ENCODE results near the gene PXDC1. TPM values are rescaled to one million over a fixed set of nuclear protein-coding genes. Genes with fewer than 3 reads are reported as not detected.

Gene PXDC1
- total RNA-seq, 1 experiment from 2014 or later, result 96.4 TPM

GRCh38 chr6:3789018-3789895 is 37.7 kb upstream of the PXDC1 start:
- Histone ChIP-seq H3K4me3 (no peak overlapping the region), H3K4me1 (replicated peaks) (peaks cover 14% of the 10 kb centered on the region), H3K36me3 (no peaks in the 10 kb centered on the region), H3K27ac (no peak overlapping the region), H3K27me3 (replicated peaks) (no peaks in the 10 kb centered on the region), H3K9me3 (replicated peaks) (no peaks in the 10 kb centered on the region)
- no peak for DNase-seq (ENCODE audit: low read depth in 1 of 2, low spot score in 2 of 2)

- Histone ChIP-seq H3K27ac (no peak overlapping the region), H3K9me3 (replicated peaks) (no peaks in the 10 kb centered on the region), H3K4me1 (replicated peaks) (peaks cover 8% of the 10 kb centered on the region), H3K27me3 (replicated peaks) (no peaks in the 10 kb centered on the region), H3K36me3 (no peaks in the 10 kb centered on the region), H3K4me3 (no peak overlapping the region)
- DNase-seq (ENCODE audit: low read depth in 1 of 2, low spot score in 2 of 2), result no peak
Measured at GRCh38 chr6:3788408-3789017, 37.0 kb upstream of the PXDC1 start.

- no peak overlapping the region for H3K4me3 ChIP-seq
- H3K27me3 ChIP-seq (replicated peaks), result no peaks in the 10 kb centered on the region
- no peak for DNase-seq (ENCODE audit: low read depth in 1 of 2, low spot score in 2 of 2)
- H3K36me3 ChIP-seq, result no peaks in the 10 kb centered on the region
- no peaks in the 10 kb centered on the region for H3K9me3 ChIP-seq (replicated peaks)
- H3K4me1 ChIP-seq (replicated peaks), result no peaks in the 10 kb centered on the region
- no peak overlapping the region for H3K27ac ChIP-seq
Measured at GRCh38 chr6:3786141-3786540, 34.6 kb upstream of the PXDC1 start.

- H3K4me3 ChIP-seq, result no peak overlapping the region
- H3K9me3 ChIP-seq (replicated peaks), result no peaks in the 10 kb centered on the region
- H3K27me3 ChIP-seq (replicated peaks), result no peaks in the 10 kb centered on the region
- no peaks in the 10 kb centered on the region for H3K36me3 ChIP-seq
- no peak overlapping the region for H3K27ac ChIP-seq
- no peaks in the 10 kb centered on the region for H3K4me1 ChIP-seq (replicated peaks)
- DNase-seq (ENCODE audit: low read depth in 1 of 2, low spot score in 2 of 2), result no peak
Measured at GRCh38 chr6:3785745-3786098, 34.2 kb upstream of the PXDC1 start.

GRCh38 chr6:3784885-3785744 is 33.6 kb upstream of the PXDC1 start:
- no peaks in the 10 kb centered on the region for H3K27me3 ChIP-seq (replicated peaks)
- H3K4me3 ChIP-seq, result no peak overlapping the region
- no peaks in the 10 kb centered on the region for H3K36me3 ChIP-seq
- no peak for DNase-seq (ENCODE audit: low read depth in 1 of 2, low spot score in 2 of 2)
- H3K4me1 ChIP-seq (replicated peaks), result no peaks in the 10 kb centered on the region
- H3K27ac ChIP-seq, result no peak overlapping the region
- H3K9me3 ChIP-seq (replicated peaks), result no peaks in the 10 kb centered on the region

GRCh38 chr6:3784423-3784822 is 32.9 kb upstream of the PXDC1 start:
- Histone ChIP-seq H3K9me3 (replicated peaks) (no peaks in the 10 kb centered on the region), H3K4me1 (replicated peaks) (no peaks in the 10 kb centered on the region), H3K36me3 (no peaks in the 10 kb centered on the region), H3K4me3 (no peak overlapping the region), H3K27me3 (replicated peaks) (no peaks in the 10 kb centered on the region), H3K27ac (no peak overlapping the region)
- DNase-seq (ENCODE audit: low read depth in 1 of 2, low spot score in 2 of 2), result no peak

GRCh38 chr6:3782876-3783832 is 31.6 kb upstream of the PXDC1 start:
- Histone ChIP-seq H3K27ac (no peak overlapping the region), H3K4me1 (replicated peaks) (no peaks in the 10 kb centered on the region), H3K27me3 (replicated peaks) (no peaks in the 10 kb centered on the region), H3K9me3 (replicated peaks) (no peaks in the 10 kb centered on the region), H3K4me3 (no peak overlapping the region), H3K36me3 (no peaks in the 10 kb centered on the region)
- no peak for DNase-seq (ENCODE audit: low read depth in 1 of 2, low spot score in 2 of 2)

- Histone ChIP-seq H3K4me3 (no peak overlapping the region), H3K36me3 (no peaks in the 10 kb centered on the region), H3K9me3 (replicated peaks) (no peaks in the 10 kb centered on the region), H3K27me3 (replicated peaks) (no peaks in the 10 kb centered on the region), H3K4me1 (replicated peaks) (peaks cover 4% of the 10 kb centered on the region; the same call in 1 of the 2 replicates), H3K27ac (no peak overlapping the region)
- DNase-seq (ENCODE audit: low read depth in 1 of 2, low spot score in 2 of 2), result no peak
Measured at GRCh38 chr6:3781504-3781903, 30.0 kb upstream of the PXDC1 start.

- Histone ChIP-seq H3K36me3 (no peaks in the 10 kb centered on the region), H3K27me3 (replicated peaks) (no peaks in the 10 kb centered on the region)
Measured at GRCh38 chr6:3779574-3779849, 28.0 kb upstream of the PXDC1 start.

GRCh38 chr6:3778701-3779573 is 27.4 kb upstream of the PXDC1 start:
- no peaks in the 10 kb centered on the region for H3K27me3 ChIP-seq (replicated peaks)
- H3K4me1 ChIP-seq (replicated peaks), result peaks cover 4% of the 10 kb centered on the region; the same call in 1 of the 2 replicates
- DNase-seq (ENCODE audit: low read depth in 1 of 2, low spot score in 2 of 2), result no peak
- no peak overlapping the region for H3K27ac ChIP-seq
- H3K4me3 ChIP-seq, result no peak overlapping the region
- no peaks in the 10 kb centered on the region for H3K36me3 ChIP-seq
- no peaks in the 10 kb centered on the region for H3K9me3 ChIP-seq (replicated peaks)

More at GRCh38 chr6:3779574-3779849, 28.0 kb upstream of the PXDC1 start:
- H3K4me1 ChIP-seq (replicated peaks), result peaks cover 4% of the 10 kb centered on the region; the same call in 1 of the 2 replicates
- no peaks in the 10 kb centered on the region for H3K9me3 ChIP-seq (replicated peaks)
- no peak overlapping the region for H3K4me3 ChIP-seq
- no peak overlapping the region for H3K27ac ChIP-seq
- no peak for DNase-seq (ENCODE audit: low read depth in 1 of 2, low spot score in 2 of 2)

- H3K27me3 ChIP-seq (replicated peaks), result no peaks in the 10 kb centered on the region
- H3K4me3 ChIP-seq, result no peak overlapping the region
- H3K9me3 ChIP-seq (replicated peaks), result no peaks in the 10 kb centered on the region
- no peak for DNase-seq (ENCODE audit: low read depth in 1 of 2, low spot score in 2 of 2)
- no peaks in the 10 kb centered on the region for H3K36me3 ChIP-seq
- peaks cover 4% of the 10 kb centered on the region for H3K4me1 ChIP-seq (replicated peaks)
- H3K27ac ChIP-seq, result no peak overlapping the region
Measured at GRCh38 chr6:3777730-3778461, 26.4 kb upstream of the PXDC1 start.

- H3K4me3 ChIP-seq, result no peak overlapping the region
- no peaks in the 10 kb centered on the region for H3K36me3 ChIP-seq
- H3K27me3 ChIP-seq (replicated peaks), result no peaks in the 10 kb centered on the region
- H3K9me3 ChIP-seq (replicated peaks), result no peaks in the 10 kb centered on the region
- no peak for DNase-seq (ENCODE audit: low read depth in 1 of 2, low spot score in 2 of 2)
- H3K27ac ChIP-seq, result no peak overlapping the region
- peaks cover 4% of the 10 kb centered on the region for H3K4me1 ChIP-seq (replicated peaks)
Measured at GRCh38 chr6:3776881-3777507, 25.5 kb upstream of the PXDC1 start.
